ENCODE measurements around the gene AJAP1.

AJAP1 gene

GRCh38 chr1:4741876-4742423, 87.5 kb downstream of the AJAP1 start:
- peak; percentile 4 for DNase-seq

DNA sequence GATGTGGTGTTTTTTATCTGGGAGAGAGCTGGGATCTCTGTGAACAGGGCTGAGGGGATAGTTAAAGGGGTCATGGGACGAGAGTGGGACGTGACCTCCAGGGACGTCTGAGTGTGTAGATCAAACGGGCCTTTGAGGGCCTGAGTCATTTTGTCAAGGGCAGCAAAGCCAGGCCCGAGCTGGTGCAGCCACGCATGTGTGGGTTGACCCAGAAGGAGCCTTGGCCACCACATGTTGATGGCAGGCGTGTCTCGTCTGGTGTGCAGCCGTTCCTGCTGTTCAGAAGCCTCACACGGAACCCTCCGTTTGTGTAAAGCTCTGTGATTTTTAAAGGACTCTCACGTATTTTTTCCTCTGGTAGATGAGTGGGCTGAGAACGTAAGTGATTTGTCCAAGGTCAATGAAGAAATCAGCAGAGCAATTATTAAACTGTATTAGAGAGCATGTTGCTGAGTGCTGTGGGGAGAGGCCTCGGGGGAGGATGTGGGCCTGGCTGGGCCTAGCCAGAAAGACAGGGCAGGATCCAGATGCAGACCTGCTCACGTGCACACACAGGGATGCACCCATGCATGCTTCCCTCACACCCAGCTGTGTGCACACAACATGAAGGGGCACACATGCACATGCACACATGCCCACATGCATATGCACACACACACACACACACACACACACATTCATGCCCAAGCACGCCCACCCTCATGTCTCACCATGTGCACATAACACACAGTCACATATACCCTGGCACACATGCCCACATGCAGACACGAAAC, 89.8 kb downstream of the AJAP1 start:
- DNase-seq: no peak

DNA sequence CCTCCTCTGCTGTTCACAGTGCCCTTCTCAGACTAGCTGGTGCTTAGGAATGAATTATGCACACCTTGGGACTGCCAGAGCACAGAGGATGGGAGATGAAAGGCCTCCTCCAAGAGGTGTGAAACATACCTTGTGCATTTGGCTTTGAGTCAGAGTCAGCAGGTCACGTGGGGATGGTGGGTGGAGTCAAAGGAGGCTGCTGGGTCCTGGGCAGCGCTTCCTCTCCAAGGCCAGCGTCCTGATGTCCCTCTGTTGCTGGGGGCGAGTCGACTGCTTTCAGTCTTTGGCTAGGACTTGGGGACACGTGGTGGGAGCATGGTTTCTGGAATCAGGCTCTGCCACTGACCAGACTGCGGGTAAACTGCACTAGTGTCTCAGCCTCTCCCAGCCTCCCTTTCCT, 91.2 kb downstream of the AJAP1 start:
- no peak for DNase-seq

- DNase-seq: no peak
These were observed 95.0 kb downstream of the AJAP1 start for GRCh38 chr1:4749406-4749805.

DNA sequence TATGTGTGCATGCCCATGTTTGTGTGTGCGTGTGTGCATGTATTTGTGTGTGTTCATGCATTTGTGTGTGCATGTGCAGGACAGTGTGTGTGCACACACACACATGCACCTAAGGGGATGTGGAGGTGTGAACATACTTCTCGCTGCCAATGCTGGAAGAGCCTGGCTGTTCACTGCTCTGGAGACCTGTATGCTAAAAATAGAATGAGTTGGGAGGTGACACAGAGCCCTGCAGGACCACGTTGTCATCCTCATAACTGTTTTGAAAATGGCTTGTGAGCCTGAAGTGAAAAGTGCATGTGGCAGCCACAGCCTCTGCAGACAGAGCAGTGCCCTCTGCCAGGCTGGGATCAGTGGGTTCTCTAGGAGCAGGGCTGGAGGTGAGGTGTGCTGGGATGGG, 95.8 kb downstream of the AJAP1 start:
- DNase-seq: no peak

GRCh38 chr1:4752059-4752458, 97.7 kb downstream of the AJAP1 start:
- DNase-seq: no peak

DNA sequence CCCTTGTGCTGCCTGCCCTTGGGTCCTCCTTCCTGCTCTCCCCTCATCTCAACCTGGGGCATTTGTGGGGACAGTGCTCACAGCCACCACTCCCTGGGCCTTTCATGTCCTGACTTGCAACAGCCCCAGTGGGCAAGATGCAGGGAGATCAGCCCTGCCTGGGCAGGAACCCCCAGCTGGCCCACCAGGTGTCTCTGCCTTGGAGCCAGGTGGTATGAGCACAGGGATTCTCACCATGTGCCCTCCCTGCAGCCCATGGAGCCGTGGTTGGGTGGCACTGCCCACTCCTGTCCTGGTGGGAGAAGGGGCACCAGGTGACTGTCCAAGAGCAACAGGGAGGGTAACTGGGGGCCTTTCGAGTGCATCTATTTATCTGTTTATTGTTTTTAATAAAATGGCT, 100.4 kb downstream of the AJAP1 start:
- no peak for DNase-seq

DNA sequence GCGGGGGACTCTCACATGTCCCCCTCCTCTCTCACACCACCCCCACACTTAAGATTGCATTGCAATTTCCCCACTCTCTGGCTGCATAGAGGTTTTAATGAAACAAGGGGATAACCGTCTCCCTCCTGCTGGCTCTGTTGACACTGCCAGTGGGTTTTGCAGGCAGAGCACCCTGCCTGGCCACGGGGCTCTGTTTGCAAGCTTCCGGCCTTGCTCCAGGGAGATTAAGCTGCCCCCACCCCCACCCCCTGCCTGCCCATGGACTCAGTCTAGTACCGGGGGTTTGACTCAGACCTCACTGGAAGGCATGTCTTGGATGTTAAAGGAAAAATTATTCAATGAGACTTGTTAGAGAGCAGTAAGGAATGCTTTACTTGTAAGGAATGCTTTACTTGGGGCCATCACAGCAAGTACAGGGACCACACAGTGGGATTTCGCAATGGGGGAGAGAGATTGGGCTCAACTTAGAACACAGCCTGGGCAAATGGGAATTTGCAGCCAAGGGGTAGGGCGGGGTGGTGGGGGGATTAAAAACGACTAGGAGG, 101.0 kb downstream of the AJAP1 start:
- DNase-seq: peak; percentile 95

DNA sequence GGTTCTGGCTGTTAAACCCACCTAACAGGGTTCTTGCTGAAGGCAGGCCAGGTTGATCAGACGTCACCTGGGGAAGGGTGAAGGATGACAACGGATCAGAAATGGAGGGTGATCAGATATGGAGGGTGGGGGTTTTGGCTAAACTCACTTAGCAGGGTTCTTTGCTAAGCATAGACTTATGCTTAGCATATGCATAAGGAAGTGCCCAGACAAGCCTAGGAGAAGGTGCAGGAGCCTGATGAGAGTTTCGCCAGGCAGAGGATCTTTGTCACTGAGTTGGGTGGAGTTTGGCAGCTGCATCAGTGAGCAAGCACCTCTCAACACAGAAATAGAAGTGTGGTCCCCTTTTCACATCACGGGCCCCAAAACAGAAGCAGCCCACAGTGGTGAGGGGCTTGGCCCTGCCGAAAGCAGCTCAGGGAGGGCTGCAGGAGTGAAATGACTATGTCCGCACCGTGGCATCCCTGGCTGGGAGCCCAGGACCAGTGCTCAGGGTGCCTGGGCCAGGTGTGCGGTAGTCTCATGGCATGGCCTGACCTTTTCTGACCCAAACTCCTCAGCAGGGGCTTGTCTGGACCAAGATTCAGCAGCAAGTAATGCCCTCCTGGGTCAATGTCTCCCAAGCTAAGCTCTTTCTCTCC, 101.6 kb downstream of the AJAP1 start:
- DNase-seq: peak; percentile 19

GRCh38 chr1:4756851-4757580, 102.6 kb downstream of the AJAP1 start:
- DNase-seq: peak; percentile 11

DNA sequence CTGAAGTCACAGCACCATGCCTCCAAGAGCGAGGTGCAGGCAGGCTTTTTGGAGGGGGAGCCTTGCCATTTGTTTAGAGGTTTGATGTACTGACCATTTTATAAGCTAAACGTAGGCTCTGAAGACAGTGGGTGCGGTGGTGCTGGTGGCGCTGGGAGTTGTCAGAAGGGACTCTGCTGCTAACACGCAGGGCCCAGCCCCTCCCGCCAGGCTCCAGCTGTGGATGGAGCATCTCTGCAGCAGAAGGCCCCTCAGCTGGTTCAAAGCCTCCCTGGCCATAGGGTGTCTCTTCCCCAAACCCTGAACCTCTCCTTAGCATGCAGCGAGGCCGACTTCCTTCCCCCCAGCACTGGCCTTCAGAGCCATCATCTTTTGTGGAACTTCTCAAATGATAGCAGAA, 105.3 kb downstream of the AJAP1 start:
- no peak for DNase-seq

- no peak for DNase-seq
These were observed 105.7 kb downstream of the AJAP1 start for GRCh38 chr1:4760088-4760487.

DNA sequence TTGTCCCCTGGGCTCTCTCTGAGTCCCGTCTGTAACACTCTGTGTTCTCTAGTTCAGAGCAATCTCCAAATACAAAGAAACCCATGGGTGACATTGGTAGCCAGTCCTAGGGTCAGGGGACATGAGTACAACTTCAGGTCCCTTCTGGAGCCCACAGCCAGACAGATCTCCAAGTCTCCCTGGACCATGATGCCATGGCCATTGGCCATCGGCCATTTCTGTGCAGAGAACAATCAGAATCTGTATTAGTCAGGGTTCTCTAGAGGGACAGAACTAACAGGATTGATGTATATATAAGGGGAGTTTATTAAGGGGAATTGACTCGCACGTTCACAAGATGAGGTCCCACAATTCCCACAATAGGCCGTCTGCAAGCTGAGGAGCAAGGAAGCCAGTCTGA, 106.9 kb downstream of the AJAP1 start:
- no peak for DNase-seq

DNA sequence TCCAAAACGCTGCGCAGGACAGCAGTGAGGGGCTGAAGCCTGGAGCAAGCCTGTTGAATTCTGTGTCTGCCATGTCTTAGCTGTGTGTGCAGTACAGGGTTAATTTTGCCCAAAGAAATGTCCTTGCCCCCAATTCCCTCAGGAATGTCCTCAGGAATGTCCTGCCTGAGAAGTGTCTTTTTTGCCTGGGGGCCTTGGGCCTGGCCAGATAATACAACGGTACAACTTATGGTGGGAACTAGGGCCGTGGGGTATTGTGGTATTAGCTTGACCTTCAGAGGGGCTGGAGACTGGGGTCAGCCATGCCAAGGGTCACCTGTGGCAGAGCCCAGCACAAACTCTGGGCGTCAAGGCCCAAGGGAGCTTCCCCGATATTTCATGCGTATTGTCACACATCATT, 107.7 kb downstream of the AJAP1 start:
- no peak for DNase-seq

GRCh38 chr1:4767308-4767707, 112.9 kb downstream of the AJAP1 start:
- DNase-seq: no peak

DNA sequence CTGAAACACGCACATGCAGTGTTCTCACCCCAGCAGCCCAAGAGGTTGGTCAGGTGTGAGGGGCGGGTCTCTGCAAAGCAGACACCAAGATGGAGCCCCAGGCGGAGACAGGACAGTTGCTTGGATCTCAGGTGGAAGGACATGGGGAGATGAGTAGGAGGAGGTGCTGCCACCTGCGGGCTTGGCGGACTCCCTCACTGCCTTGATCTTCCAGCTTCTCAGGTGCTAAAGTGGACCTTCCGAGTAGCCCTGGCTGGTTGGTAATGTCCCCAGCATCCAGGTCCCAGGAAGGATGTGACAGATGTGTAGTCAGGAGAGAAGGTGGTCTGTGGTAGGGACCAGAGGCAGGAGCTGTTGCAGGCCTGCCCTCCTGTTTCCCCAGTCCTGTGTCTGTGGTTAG, 114.1 kb downstream of the AJAP1 start:
- DNase-seq: no peak

DNA sequence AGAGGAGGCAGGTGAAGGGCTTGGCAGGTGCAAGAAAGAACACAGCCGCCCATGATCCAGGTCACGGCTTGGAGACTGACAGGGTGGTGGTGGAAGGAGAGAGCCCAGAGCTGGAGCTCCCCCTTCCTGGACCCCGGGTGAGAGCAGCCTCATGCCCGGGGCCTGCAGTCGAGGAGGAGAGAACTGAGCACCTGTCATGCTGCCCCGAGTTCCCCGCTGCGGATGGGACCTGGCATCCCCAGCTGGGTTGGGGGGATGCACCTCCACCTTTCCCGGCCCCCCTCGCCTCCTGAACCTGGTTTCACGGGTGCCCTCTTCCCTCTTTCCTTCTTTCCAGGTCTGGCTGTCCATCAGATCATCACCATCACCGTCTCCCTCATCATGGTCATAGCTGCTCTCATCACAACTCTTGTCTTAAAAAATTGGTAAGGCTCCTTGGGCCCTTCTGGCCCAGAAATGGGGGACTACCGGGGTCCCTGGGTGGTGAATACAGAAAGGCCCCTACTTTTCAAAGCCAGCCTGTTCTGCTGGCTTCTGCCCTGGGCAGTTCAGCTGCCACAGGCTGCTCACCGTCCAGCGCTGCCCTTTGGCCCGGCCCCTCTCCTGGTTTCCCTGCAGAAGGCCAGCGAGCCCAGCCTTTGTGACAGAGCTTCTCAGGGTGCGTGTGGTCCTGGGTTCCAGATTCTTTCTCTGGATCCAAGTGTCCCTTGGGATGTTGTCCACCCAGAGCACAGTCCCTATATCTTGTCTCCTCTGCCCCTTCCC, 115.3 kb downstream of the AJAP1 start:
- no peak for DNase-seq

DNA sequence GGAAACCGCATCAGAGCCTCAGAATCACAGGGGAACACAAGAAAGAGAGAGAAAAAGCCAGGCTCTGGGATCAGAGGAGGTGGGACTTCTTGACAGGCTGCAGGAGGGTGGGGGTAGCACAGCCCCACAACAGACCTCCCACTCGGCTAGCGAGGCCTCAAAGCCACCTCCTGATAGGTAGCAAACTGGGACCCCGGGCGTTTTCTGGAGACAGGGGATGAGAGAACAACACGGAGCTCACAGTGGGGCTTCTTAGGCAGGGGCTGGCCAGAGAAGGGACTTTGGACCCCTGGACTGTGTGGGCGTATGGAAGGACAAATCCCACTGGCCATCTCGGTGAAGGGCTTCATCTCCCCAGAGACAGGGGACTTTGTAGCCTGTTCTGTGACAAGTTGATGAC, 116.3 kb downstream of the AJAP1 start:
- DNase-seq: no peak

GRCh38 chr1:4771267-4771666, 116.9 kb downstream of the AJAP1 start:
- no peak for DNase-seq

GRCh38 chr1:4771721-4772120, 117.3 kb downstream of the AJAP1 start:
- no peak for DNase-seq

GRCh38 chr1:4772294-4773010, 118.0 kb downstream of the AJAP1 start:
- no peak for DNase-seq

GRCh38 chr1:4773226-4773625, 118.8 kb downstream of the AJAP1 start:
- DNase-seq: no peak
